ENCODE measurements around the gene CPT1A.

The CPT1A gene

GRCh38 chr11:68711114-68711513, 130.6 kb downstream of the CPT1A start:
- Histone ChIP-seq H3K36me3 (ENCODE audit: control insufficient read depth, insufficient read depth, low read length) (no peaks in the 10 kb centered on the region), H3K4me3 (replicated peaks; ENCODE audit: low read depth, low read length) (no peak overlapping the region), H3K27me3 (replicated peaks; ENCODE audit: control insufficient read depth, insufficient read depth, low read length) (no peaks in the 10 kb centered on the region; the same call in 1 of the 2 replicates)
- DNase-seq (ENCODE audit: extremely low read depth, insufficient read length) = no peak
- no peak for TF ChIP-seq CTCF (IDR thresholded peaks at IDR 0.05; ENCODE audit: insufficient read depth, low read length, poor library complexity, severe bottlenecking)

- no peak for DNase-seq (ENCODE audit: extremely low read depth, insufficient read length)
- H3K4me3 ChIP-seq (replicated peaks; ENCODE audit: low read depth, low read length) = no peak overlapping the region
- no peak for TF ChIP-seq CTCF (IDR thresholded peaks at IDR 0.05; ENCODE audit: insufficient read depth, low read length, poor library complexity, severe bottlenecking)
- no peaks in the 10 kb centered on the region; the same call in 1 of the 2 replicates for H3K27me3 ChIP-seq (replicated peaks; ENCODE audit: control insufficient read depth, insufficient read depth, low read length)
- no peaks in the 10 kb centered on the region for H3K36me3 ChIP-seq (ENCODE audit: control insufficient read depth, insufficient read depth, low read length)
Measured at GRCh38 chr11:68710409-68710808, 131.3 kb downstream of the CPT1A start.

- no peak for TF ChIP-seq CTCF (IDR thresholded peaks at IDR 0.05; ENCODE audit: insufficient read depth, low read length, poor library complexity, severe bottlenecking)
- DNase-seq (ENCODE audit: extremely low read depth, insufficient read length) = no peak
- H3K36me3 ChIP-seq (ENCODE audit: control insufficient read depth, insufficient read depth, low read length) = no peaks in the 10 kb centered on the region
- no peak overlapping the region for H3K4me3 ChIP-seq (replicated peaks; ENCODE audit: low read depth, low read length)
- H3K27me3 ChIP-seq (replicated peaks; ENCODE audit: control insufficient read depth, insufficient read depth, low read length) = no peaks in the 10 kb centered on the region; the same call in 1 of the 2 replicates
Measured at GRCh38 chr11:68709062-68709461, 132.7 kb downstream of the CPT1A start.

- no peak overlapping the region for H3K4me3 ChIP-seq (replicated peaks; ENCODE audit: low read depth, low read length)
- H3K27me3 ChIP-seq (replicated peaks; ENCODE audit: control insufficient read depth, insufficient read depth, low read length) = no peaks in the 10 kb centered on the region; the same call in 1 of the 2 replicates
- no peak for TF ChIP-seq CTCF (IDR thresholded peaks at IDR 0.05; ENCODE audit: insufficient read depth, low read length, poor library complexity, severe bottlenecking)
- no peaks in the 10 kb centered on the region for H3K36me3 ChIP-seq (ENCODE audit: control insufficient read depth, insufficient read depth, low read length)
- DNase-seq (ENCODE audit: extremely low read depth, insufficient read length) = no peak
Measured at GRCh38 chr11:68707527-68707926, 134.2 kb downstream of the CPT1A start.

- H3K27me3 ChIP-seq (replicated peaks; ENCODE audit: control insufficient read depth, insufficient read depth, low read length) = no peaks in the 10 kb centered on the region
- TF ChIP-seq CTCF (IDR thresholded peaks at IDR 0.05; ENCODE audit: insufficient read depth, low read length, poor library complexity, severe bottlenecking) = no peak
- no peaks in the 10 kb centered on the region for H3K36me3 ChIP-seq (ENCODE audit: control insufficient read depth, insufficient read depth, low read length)
- DNase-seq (ENCODE audit: extremely low read depth, insufficient read length) = no peak
- H3K4me3 ChIP-seq (replicated peaks; ENCODE audit: low read depth, low read length) = no peak overlapping the region
Measured at GRCh38 chr11:68704887-68705286, 136.8 kb downstream of the CPT1A start.
